ENCODE results near the gene TSHZ2. TPM values are rescaled to one million over a fixed set of nuclear protein-coding genes. Genes with fewer than 3 reads are reported as not detected.
"Not testable (repeated sequence)": the region's sequence is repeated elsewhere in the genome, so short reads cannot be mapped to it uniquely, and the experiment has no call there.

Gene TSHZ2
- polyA plus RNA-seq, 4 donors = 11.0 to 14.5 (median 14.3) TPM

DNA sequence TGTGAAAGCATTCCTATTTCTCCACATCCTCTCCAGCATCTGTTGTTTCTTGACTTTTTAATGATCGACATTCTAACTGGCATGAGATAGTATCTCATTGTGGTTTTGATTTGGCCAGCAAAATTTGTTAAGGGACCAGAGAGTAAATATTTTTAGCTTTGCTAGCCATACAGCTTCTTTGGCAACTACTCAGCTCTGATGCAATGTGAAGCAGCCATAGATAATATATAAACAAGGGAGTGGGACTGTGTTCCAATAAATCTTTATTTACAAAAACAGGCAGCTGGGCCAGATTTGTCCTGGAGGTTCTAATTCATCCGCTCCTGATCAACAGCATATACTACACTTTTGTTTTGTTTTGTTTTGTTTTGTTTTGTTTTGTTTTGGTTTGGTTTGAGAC lies 418.6 kb downstream of the TSHZ2 start:
- no peak for DNase-seq (ENCODE audit: low read depth in 4 of 4, low spot score in 2 of 4)

DNA sequence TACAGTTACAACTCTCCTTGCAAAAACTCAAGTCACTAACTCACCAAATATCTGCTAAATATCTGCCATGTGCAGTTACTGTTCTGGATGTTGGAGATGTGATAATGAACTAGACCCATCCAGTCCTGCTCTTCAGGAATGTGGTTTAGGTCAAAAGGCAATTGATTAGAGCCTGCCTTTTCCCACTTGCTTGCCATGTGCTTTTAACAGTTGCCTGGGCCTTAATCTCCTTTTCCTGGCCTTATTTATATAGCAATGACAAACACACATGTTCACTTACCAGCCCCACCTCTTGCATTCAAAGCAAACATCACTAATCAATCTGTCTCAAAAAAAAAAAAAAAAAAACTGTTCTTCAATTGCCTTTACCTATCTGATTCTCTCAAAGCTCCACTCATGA lies 422.3 kb downstream of the TSHZ2 start:
- no peak for DNase-seq (ENCODE audit: low read depth in 4 of 4, low spot score in 2 of 4)

DNA sequence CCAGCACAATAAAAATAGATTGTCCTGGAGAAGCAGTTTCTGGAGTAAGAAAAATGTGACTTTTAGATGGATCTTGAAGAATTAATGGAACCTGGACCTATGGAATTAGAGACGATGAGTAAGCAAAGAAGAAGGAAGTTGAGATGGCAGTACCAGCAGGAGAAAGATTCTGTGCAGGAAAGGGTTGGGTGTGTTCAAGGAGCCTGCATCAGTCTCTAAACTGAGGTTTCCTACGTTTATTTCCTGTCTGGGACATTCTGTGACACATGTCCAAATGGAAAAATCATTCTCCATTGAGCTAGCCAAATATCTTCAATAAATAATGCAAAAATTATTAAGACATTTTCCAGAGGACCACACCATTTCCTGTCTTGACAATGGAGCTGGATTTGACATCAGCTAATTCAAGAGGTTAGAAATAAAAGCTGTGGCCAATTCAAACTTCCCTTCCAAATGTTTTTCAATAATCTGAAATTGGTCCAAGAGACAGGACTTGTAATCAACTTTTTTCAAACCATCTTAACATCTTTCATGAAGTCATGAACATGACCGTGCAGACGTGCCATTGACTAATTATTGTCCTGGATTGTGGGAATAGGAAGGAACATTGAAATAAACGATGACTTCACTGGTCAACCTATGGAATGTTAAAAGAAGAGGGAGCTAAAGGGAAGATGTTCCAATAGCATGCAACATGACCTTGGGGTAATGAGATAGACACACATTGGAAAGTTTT lies 423.2 kb downstream of the TSHZ2 start:
- DNase-seq (ENCODE audit: low read depth in 4 of 4, low spot score in 2 of 4) = no peak

DNA sequence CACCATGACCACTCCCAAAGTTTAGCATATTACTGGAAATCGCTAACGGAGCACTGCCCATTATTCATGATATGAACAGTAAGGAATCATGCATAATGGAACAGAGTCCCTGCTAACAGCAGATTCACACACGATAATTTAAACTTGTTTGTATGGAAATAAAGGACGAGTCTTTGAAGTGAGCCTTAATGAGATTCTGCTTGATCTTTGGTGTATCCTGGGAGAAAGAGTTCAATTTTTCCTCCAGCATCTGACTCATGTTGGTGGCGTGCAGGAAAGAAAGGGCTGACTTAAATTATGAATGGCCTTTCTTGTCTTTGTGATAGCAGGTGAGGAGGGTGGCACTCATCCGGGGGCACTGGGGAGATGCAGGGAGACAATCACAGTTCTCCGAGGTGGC lies 426.9 kb downstream of the TSHZ2 start:
- no peak for DNase-seq (ENCODE audit: low read depth in 4 of 4, low spot score in 2 of 4)

DNA sequence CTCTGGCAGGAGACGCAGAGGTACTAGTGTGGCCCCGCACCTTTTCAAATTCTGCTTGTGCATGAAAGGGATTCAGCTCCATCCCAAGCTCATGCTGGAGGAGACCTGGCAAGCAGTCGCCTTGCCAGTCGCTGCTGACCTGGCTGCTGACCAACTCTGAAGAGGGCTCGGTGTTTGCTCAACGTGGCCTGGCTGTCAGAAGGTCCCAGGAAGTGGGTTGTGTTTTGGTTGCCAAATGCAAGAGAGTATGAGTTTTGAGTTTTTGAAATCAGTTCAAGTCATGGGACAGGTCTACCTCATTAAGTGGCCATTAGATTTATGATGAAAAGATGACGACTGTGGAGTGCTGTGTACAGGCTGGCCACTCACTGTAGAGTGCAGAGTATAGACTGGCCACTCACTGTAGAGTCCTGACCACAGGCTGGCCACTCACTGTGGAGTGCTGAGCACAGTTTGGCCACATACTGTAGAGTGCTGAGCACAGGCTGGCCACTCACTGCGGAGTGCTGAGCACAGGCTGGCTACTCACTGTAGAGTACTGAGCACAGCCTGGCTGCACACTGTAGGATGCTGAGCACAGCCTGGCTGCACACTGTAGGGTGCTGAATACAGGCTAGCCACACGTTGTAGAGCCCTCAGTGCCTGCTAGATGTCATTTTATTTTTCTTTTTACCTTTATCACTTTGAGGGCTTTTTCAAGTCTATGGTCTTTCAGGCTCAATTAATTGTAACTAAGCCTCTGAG lies 427.6 kb downstream of the TSHZ2 start:
- DNase-seq (ENCODE audit: low read depth in 4 of 4, low spot score in 2 of 4) = no peak

DNA sequence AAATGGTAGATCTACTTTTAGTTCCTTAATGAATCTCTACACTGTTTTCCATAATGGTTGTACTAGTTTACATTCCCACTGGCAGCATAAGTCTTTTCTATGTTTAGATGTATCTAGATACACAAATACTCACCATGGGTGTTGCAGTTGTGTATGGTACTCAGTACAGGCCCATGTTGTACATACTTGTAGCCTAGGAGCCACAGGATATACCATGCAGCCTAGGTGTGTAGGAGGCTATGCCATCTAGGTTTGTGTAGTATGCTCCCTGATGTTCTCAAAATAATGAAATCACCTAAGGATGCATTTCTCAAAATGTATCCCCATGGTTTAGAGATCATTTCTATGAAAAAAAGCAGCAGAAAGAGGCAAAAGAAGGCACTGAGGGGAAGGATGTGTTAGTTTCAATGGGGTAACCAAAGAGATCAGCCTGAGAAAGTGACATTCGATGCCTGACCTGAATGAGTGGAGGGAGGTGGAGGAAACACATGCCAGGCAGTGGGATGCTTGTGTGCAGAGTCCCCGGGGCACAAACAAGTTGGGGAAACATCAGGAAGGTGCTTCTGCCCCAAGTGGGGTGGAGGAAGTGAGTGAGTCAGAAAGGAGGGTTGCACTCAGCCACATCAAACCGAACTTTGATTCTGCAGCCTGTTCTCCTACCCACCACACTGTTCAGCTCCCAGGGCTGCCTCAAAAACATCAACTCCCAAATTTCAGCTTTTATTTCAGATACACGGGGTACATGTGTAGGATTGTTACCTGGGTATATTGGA lies 430.3 kb downstream of the TSHZ2 start:
- DNase-seq (ENCODE audit: low read depth in 4 of 4, low spot score in 2 of 4) = no peak

DNA sequence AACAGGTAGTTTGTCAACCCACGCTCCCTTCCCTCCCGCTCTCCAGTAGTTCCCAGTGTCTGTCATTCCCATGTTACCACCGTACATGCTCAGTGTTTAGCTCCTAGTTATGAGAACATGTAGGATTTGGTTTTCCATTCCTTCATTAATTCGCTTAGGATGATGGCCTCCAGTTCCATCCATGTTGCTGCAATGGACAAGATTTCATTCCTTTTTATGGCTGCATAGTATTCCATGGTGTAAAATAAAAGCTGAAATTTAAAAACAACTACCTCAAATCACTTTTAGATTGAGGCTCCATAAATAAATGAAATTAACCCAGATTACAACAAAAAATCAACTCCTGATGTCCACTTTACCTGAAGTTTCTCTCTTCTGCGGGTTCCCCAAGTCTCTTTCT lies 430.9 kb downstream of the TSHZ2 start:
- no peak for DNase-seq (ENCODE audit: low read depth in 4 of 4, low spot score in 2 of 4)

DNA sequence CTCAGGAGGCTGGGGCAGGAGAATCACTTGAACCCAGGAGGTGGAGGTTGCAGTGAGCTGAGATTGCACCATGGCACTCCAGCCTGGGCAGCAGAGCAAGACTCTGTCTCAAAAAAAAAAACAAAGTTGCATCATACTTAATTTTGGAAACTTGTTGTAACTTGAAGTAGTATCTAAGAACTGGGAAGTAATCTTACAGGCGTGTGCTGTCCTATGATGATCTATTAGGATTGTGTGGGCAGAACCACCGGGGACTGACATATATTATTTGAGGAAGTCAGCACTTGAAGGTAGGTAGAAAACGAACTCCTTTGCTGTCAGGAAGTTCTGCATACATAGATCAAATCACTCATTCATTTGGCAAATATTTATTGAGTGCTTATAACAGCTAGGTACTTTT lies 433.0 kb downstream of the TSHZ2 start:
- no peak for DNase-seq (ENCODE audit: low read depth in 4 of 4, low spot score in 2 of 4)

DNA sequence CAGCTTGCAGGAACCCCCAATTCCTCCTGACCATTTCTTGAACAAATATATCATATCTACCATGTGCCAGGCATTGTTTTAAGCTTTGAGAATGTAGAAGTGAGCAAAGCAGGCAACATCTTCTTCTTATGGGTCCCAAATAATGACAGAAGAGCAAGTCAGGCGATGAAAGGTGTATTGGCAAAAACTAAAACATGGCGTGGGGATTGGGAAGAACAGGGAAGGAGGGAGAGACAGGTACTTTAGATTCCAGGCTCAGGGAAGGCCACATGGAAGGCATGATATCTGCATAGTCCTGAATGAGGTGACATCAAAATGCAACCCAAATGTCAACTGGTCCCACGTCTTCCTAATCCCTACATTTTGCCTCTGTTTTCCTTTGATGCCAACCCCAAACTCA lies 434.4 kb downstream of the TSHZ2 start:
- DNase-seq (ENCODE audit: low read depth in 4 of 4, low spot score in 2 of 4) = no peak

DNA sequence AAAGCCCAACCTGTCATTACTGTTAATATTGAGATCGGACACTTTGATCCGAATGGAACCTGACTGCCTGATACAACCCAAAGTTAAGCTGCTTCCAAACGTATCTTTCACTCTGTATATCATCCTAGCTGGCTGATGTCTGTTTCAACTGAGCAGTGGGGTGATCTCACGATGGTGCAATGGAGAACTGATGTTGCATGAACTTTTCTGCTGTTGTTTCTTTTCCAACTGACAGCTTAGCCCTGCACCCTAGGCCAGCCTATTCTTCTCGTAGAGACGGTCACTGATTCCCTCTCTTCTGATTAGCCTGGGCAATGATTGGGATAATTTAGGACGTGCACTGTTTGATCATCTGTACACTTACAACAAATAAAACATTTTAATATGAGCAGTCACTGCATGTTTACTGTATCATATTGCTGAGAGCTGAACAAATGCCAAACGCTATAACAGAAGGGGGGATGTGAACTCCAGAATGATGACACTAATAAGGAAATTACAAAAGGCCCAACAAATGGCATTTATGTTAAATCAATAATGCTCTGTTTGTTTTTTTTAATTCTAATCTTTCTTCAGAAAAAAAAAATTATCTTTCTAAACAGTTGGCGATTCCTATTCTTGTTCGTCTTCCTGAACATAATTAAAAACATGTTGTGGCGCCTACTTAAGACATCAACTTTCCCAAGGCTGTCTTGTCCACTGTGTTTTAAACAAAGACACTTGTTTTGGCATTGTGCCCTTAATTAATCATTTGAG lies 436.7 kb downstream of the TSHZ2 start:
- no peak for DNase-seq (ENCODE audit: low read depth in 4 of 4, low spot score in 2 of 4)

DNA sequence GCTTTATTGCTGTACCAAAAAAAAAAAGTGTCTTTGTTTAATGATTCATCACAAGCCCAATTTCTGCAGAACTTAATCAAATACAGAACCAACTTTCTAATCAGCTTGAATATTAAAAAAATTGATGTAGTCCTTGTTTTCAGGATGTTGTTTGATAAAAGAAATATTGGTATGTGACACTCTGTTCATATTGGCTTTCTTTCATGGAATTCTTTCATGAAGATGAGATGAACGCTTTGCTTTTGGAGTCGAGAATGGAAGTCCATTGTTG lies 437.2 kb downstream of the TSHZ2 start:
- DNase-seq (ENCODE audit: low read depth in 4 of 4, low spot score in 2 of 4) = no peak

DNA sequence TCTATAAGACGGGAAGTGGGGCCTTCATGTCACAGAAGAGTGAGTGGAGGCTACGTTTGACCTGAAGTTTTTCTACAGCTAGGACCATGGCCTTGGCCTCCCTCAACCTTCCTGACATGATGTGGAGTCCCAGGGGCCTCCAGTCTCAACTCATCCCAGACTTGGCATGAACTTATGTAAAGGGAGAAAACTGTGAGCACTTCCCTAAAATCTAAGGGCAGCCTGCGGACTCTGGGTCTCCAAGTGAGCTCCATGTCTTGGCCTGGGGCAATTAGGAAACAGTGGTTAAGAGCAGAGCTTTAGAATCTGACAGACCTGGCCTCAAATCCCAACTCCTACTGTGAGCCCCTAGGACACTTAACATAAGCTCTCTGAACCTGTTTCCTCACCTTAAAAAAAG lies 439.0 kb downstream of the TSHZ2 start:
- no peak for DNase-seq (ENCODE audit: low read depth in 4 of 4, low spot score in 2 of 4)

DNA sequence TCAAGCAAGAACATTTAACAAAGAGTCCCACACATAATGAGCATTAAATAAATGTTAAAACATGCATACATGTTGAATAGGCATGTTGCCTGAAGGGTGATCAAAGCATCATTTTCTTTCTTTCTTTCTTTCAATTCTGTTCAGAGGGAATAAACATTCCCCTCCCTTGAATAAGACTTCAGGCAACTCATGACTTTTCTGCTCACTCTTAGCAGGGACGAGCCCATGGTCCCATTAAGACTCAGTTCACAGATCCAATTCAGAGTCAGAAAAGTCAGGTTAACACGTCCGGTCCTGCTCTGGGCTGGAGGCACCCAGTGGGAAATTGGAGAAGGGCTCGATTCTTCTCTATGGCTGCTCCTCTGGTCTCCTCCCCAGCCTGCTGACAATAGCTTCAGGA lies 439.7 kb downstream of the TSHZ2 start:
- DNase-seq (ENCODE audit: low read depth in 4 of 4, low spot score in 2 of 4) = no peak

DNA sequence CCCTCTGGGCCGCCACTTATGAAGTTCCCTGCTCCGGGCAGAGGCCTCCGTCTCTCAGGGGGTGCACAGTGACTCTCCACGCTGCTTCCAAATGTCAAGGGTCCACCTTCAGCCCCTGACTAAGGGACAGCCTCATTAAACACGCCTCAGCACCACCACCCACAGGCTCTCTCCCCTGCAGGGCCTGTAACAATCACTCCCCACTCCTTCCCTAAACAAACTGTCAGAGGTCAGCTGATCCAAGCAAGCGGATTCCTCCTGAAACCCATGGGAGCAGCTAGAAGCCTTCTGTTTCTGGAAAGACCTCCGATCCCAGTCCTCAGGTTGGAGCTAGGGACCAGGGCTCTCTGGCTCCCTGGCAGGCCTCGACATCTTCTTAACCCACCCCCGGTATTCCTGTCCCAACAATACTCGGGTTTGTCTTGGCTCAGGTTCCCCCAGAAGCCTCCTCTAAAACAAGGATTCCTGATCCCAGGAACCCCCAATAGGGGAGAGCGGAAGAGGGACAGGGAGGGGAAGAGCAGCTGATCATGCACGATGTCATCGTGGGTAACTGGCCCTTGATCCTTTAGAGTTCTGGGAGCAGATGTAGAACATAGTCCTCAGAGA lies 440.5 kb downstream of the TSHZ2 start:
- DNase-seq (ENCODE audit: low read depth in 4 of 4, low spot score in 2 of 4) = peak in 1 of 4 donors; percentile 37

DNA sequence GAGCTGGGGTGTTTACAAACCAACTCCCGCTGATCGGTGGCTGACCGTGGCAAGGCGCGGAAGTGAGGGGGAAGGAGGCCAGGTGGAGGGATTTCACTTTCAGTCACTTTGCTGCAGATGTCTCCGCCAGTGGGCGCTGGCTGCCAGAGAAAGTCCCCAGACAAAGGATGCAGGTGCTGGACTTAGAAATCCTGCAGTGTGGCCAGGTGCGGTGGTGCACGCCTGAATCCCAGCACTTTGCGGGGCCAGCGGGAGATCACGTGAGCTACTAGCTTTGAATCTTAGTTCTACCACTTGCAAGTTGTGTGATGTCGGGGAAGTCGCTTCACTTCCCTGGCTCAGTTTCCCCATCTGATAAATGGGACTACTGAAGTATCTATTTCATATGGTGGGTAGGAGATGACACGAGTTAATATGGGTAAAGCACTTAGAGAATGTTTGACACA lies 441.1 kb downstream of the TSHZ2 start:
- DNase-seq (ENCODE audit: low read depth in 4 of 4, low spot score in 2 of 4) = peak in 1 of 4 donors; percentile 34

DNA sequence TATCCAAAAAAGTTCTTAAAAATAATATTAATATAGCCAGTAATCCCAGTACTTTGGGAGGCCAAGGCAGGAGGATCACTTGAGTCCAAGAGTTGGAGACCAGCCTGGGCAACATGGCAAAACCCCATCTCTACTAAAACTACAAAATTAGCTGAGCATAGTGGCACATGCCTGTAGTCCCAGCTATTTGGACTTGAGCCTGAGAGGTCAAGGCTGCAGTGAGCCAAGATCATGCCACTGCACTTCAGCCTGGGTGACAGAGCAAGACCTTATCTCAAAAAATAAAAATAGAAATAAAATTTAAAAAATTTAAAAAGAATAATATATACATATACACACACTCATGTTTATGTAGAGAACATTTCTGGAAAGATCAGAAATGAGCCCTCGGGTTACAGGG lies 441.7 kb downstream of the TSHZ2 start:
- DNase-seq (ENCODE audit: low read depth in 4 of 4, low spot score in 2 of 4) = not testable (repeated sequence)

DNA sequence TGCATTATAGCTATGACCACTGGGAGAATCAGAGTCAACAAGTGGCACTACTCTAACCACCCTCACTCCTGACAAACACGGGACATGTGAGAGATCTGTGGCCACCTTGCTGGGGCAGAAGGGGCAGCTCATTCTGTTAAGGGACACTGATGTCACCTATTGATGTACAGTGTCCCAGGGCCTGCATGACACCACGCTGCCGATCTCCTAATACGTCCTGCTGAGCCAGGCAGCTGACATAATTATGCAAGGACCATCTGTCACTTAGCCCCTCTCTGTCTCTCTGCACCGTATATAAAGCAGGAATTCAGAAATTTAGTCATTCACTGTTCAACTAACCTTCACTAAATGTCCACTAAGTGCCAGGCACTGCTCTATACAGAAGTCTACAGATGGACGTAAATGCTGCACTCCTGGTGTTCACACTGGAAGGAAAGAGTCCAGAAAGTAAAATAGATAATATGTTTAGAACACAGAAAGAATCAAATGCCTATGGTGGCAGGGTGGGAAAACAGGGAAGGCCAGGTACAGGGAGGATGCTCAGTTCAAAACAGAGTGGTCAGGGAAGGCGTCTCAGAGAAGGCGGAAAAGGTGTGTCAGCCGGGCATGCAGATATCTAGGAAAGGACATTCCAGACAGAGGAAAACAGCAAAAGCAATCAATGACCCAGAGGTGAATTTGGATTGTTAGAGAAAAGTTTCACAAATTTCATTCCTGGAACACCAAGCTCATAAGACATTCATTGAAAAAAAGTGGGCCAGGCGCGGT lies 447.7 kb downstream of the TSHZ2 start:
- DNase-seq (ENCODE audit: low read depth in 4 of 4, low spot score in 2 of 4) = no peak

DNA sequence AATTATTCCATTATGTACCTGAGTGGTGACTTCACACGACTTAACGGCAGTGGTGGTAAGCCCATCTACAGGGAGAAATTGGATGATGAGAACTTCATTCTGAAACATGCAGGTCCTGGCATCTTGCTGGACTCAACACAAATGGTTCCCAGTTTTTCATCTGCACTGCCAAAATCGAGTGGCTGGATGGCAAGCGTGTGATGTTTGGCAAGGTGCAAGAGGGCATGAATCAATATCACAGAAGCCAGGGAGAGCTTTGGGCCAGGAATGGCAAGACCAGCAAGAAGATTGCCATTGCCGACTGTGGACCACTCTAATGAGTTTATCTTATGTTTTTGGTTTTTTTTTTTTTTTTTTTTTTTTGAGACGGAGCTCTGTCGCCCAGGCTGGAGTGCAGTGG lies 449.2 kb downstream of the TSHZ2 start:
- DNase-seq (ENCODE audit: low read depth in 4 of 4, low spot score in 2 of 4) = no peak

DNA sequence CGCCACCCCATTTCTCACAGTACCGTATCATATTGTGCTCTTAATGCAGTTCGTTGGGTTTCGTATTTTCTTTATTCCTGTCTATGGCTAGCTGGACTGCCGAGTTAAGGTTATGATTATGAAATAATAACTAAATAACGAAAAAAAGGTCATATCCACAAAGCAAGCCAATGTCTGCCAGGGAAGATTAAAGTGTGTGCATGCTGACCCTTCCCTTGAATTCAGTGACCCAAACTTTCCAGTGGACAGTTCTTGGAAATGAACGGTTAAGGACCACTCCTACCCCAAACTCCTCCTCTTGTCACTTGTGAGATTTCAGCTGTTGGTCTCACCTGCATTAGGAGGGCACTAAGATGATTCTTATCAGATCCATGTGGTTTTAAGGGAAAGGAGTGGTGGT lies 449.9 kb downstream of the TSHZ2 start:
- no peak for DNase-seq (ENCODE audit: low read depth in 4 of 4, low spot score in 2 of 4)

DNA sequence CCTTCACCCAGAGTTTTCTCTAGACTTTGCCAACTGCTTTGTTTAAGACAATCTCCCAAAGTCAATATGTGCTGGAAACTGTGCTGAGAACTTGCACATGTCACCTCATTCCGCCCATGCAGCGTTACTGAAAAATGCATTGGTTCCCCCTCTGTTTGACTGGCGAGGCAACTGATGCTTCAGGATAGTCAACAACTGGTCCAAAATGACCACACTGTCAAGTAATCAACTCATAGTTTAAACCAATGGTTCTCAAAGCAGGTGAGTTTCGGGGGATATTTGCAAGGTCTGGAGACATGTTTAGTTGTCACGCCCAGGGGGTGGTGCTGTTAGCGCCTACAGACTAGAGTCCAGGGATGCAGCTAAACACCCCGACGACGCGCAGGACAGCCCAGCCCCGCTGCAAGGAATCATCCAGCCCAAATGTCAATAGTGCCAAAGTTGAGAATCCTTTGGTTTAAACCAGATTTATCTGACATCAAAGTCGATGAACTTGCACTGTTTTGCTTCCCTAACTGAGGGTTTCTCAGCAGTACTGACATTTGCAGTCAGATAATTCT lies 451.5 kb downstream of the TSHZ2 start:
- no peak for DNase-seq (ENCODE audit: low read depth in 4 of 4, low spot score in 2 of 4)
